AG04449 (cell line): Measurements from ENCODE around the gene RYR2.

Experiments
- CTCF ChIA-PET: fragments of 350-600 bp; formaldehyde crosslinking; extraction: SDS; loops from one replicate; lab custom pipeline; 2021; ENCODE audit warnings: antibody characterized with exemption; lab: Yijun Ruan, JAX
- POLR2A ChIA-PET: fragments of 400-600, 350-600 bp; formaldehyde crosslinking; extraction: SDS; loops from one replicate; lab custom pipeline; 2020; ENCODE audit warnings: antibody characterized with exemption, inconsistent platforms; lab: Yijun Ruan, JAX
- DNase-seq: peaks from one replicate; pipeline ENCODE4 v3.0.0-alpha.2; 2010; ENCODE audit warnings: low read depth, low spot score
- H3K4me3 ChIP-seq: 2 replicates; pipeline ENCODE4 v1.5.1; 2011; ENCODE audit warnings: low read depth, mild to moderate bottlenecking, control low read depth, low read length
- TF ChIP-seq, protein P1 (sequence below): IDR thresholded peaks from one replicate; pipeline ENCODE4 v1.5.1; 2011; ENCODE audit warnings: mild to moderate bottlenecking, moderate library complexity, low read length, control low read depth, inconsistent platforms; ENCODE audit not compliant: insufficient read depth; ENCODE audit errors: missing control alignments

The RYR2 gene

DNA sequence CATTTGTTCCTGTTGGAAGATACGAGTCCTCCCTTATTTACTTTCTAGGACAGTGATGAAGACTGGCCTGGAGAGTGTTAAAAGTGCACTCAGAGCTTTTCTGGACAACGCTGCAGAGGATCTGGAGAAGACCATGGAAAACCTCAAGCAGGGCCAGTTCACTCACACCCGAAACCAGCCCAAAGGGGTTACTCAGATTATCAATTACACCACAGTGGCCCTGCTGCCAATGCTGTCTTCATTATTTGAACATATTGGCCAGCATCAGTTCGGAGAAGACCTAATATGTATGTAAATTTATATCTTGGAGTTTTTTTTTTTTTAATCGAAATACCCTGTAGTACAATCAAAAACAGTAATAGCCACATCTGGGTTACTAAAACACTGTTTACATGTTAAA lies 658.2 kb downstream of the RYR2 start:
- CTCF ChIA-PET: no interaction called here

DNA sequence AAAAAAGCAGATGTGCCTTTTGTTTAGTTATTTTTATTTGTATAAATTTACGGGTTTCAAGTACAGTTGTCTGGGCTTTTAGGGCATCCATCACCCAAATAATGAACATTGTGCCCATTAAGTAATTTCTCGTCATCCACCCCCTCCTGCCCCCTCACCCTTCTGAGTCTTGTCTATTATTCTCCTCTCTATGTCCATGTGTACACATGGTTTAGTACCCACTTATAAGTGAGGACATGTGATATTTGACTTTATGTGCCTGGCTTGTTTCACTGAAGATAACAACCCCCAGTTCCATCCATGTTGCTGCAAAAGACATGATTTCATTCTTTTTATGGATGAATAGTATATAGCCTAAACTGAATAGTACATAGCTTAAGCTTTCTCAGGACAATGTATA lies 659.5 kb downstream of the RYR2 start:
- H3K4me3 ChIP-seq: no peak overlapping the region
- no peak for DNase-seq
- TF ChIP-seq, protein P1, sequence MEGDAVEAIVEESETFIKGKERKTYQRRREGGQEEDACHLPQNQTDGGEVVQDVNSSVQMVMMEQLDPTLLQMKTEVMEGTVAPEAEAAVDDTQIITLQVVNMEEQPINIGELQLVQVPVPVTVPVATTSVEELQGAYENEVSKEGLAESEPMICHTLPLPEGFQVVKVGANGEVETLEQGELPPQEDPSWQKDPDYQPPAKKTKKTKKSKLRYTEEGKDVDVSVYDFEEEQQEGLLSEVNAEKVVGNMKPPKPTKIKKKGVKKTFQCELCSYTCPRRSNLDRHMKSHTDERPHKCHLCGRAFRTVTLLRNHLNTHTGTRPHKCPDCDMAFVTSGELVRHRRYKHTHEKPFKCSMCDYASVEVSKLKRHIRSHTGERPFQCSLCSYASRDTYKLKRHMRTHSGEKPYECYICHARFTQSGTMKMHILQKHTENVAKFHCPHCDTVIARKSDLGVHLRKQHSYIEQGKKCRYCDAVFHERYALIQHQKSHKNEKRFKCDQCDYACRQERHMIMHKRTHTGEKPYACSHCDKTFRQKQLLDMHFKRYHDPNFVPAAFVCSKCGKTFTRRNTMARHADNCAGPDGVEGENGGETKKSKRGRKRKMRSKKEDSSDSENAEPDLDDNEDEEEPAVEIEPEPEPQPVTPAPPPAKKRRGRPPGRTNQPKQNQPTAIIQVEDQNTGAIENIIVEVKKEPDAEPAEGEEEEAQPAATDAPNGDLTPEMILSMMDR: no peak
- ChIA-PET POLR2A (no interaction called here), CTCF (no interaction called here)

More for the DNA sequence above, 658.2 kb downstream of the RYR2 start:
- H3K4me3 ChIP-seq: no peak overlapping the region
- TF ChIP-seq, protein P1: no peak
- POLR2A ChIA-PET: no interaction called here
- DNase-seq: no peak

DNA sequence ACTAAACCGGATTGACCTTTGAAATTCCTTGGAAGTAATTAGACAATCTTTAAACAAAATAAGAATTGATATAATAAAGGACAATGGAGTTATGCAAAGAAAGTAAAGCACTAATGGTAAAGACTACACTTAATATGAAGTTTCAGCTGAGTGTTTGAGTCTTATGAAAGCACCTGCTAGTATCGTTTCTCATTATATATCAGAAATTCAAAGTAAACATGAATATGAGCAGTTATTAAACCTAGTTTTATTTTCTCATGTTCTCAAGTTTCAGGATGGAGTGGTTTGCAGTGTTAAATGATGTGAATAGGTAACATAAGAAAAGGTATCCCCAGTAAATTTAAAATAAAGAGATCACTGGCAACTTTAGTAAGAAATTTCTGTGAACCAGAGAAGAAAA lies 660.2 kb downstream of the RYR2 start:
- TF ChIP-seq, protein P1: no peak
- no peak for DNase-seq
- H3K4me3 ChIP-seq: no peak overlapping the region
- CTCF ChIA-PET: no interaction called here
- POLR2A ChIA-PET: no interaction called here

DNA sequence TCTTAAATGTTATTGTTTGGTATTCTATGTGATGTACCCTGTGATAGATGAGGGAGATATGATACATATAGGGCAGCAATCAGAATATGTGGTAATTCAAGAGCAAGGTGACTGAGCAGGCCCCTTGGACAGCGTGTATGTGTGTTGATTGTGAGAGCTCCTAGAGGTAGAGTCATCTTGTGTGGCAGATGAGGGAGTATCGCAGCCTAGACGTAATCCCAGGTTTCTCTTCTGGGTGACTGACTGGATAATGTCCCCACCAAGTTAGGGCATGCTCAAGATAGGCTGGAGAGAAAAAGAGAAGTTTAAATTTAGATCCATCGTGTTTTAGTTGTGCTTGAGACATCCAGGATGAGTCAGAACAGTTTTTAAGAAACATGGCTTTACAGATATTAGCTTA lies 663.5 kb downstream of the RYR2 start:
- POLR2A ChIA-PET: no interaction called here
- TF ChIP-seq, protein P1: no peak
- H3K4me3 ChIP-seq: no peak overlapping the region
- DNase-seq: no peak
- CTCF ChIA-PET: no interaction called here

DNA sequence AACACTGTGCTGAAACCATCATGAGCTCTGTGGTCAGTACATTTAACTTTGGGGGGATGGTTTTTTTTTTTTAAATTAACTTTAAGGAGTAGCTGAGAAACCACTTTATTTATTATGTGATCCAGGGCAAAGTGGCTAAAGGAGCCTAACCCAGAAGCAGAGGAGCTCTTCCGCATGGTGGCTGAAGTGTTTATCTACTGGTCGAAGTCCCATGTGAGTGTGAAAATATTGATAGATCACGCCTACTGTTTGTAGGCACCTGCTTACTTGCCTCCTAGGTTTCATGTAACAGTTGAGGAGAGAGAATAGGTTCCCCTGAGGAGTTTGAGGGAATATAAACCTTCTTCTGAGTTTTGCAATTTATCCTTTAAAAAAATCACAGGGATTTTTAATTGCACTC lies 667.4 kb downstream of the RYR2 start:
- ChIA-PET POLR2A (no interaction called here), CTCF (no interaction called here)
- no peak overlapping the region for H3K4me3 ChIP-seq
- DNase-seq: no peak
- TF ChIP-seq, protein P1: no peak

DNA sequence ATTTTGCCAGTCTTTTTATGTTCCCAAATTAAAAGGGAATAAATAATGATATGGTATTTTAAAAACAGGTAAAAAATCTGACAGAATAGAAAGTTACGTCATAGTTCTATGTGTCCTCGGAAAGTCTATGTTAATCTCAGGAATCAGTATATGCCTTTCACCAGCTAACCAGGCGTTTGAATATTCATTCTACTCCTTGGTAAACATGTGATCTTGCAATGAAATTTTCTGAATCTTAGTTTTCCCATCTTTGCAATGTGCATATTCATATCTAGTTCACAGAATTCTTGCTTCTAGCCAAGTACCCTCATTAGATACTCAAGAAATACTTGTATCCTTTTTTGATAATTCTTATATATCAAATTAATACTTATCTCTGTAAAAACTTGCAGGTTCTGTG lies 669.3 kb downstream of the RYR2 start:
- no peak overlapping the region for H3K4me3 ChIP-seq
- CTCF ChIA-PET: no interaction called here
- TF ChIP-seq, protein P1: no peak
- no peak for DNase-seq
- POLR2A ChIA-PET: no interaction called here
